Sigmoid colon (tissue), 7 donors: Measurements from ENCODE around the gene SIK3. TPM values are rescaled to one million over a fixed set of nuclear protein-coding genes. Genes with fewer than 3 reads are reported as not detected.
"Not testable (repeated sequence)": the region's sequence is repeated elsewhere in the genome, so short reads cannot be mapped to it uniquely, and the experiment has no call there.

Experiments used
- DNase-seq: peaks from one replicate; pipeline ENCODE4 v3.0.0-alpha.2; 2019
- H3K27ac ChIP-seq, 4 donors: fragments of 200-600 bp; sonication (generic); one replicate each; pipeline ENCODE4 v1.5.1; 2016 to 2019; ENCODE audit warnings: mild to moderate bottlenecking in 1 of 4
- H3K27me3 ChIP-seq, 3 donors: fragments of 200-600 bp; sonication (generic); one replicate each; pipeline ENCODE4 v1.5.1; 2019; ENCODE audit warnings: mild to moderate bottlenecking in 1 of 3
- H3K36me3 ChIP-seq, 4 donors: fragments of 200-600 bp; sonication (generic); one replicate each; pipeline ENCODE4 v1.5.1; 2016 to 2019
- H3K4me1 ChIP-seq, 4 donors: fragments of 200-600 bp; sonication (generic); one replicate each; pipeline ENCODE4 v1.5.1; 2017 to 2019
- H3K4me3 ChIP-seq, 4 donors: fragments of 200-600 bp; sonication (generic); one replicate each; pipeline ENCODE4 v1.5.1; 2017 to 2019; ENCODE audit warnings: mild to moderate bottlenecking in 2 of 4, moderate library complexity in 1 of 4
- H3K9me3 ChIP-seq, 4 donors: fragments of 200-600 bp in 3 of 4; sonication (generic) in 3 of 4; one replicate each; pipeline versions ENCODE4 v1.5.1 to v1.6.1; 2013 to 2019
- CTCF ChIP-seq, 4 experiments: fragments of 450-650 bp in 3 of 4; fragments of 200-600 bp in 1 of 4; IDR thresholded peaks; one replicate each; pipeline ENCODE4 v1.5.1; 2016 to 2019; ENCODE audit warnings: antibody characterized with exemption in 4 of 4, mild to moderate bottlenecking in 3 of 4, moderate library complexity in 2 of 4
- EP300 ChIP-seq, 4 donors: sonication (generic); formaldehyde crosslinking; IDR thresholded peaks; one replicate each; pipeline ENCODE4 v1.6.1; 2017; ENCODE audit warnings: antibody characterized with exemption in 4 of 4
- POLR2A ChIP-seq, 2 donors: fragments of 450-650 bp; IDR thresholded peaks; one replicate each; pipeline ENCODE4 v1.6.1; 2016; ENCODE audit warnings: antibody characterized with exemption in 2 of 2, mild to moderate bottlenecking in 2 of 2, moderate library complexity in 2 of 2
- POLR2AphosphoS5 ChIP-seq, 4 donors: sonication (generic); formaldehyde crosslinking; IDR thresholded peaks; one replicate each; pipeline ENCODE4 v1.6.1; 2017; ENCODE audit warnings: antibody characterized with exemption in 4 of 4
- WGBS, 2 donors: extraction: QIAGEN DNeasy Blood & Tissue Kit; methylation state at CpG; one replicate each; pipeline ENCODE4 v1.1.7; 2013; 5-methylcytosine and 5-hydroxymethylcytosine counted together
- intact Hi-C: fragments of 100-400 bp; cut with DNase I; formaldehyde crosslinking; loops from one replicate; pipeline ENCODE4 v1.15.1; 2023
- polyA plus RNA-seq, 3 donors: library from polyadenylated mRNA; stranded (reverse); fragments of 200-250 nt; gene quantifications; one replicate each; pipeline ENCODE4 v1.2.3, GENCODE V29; 2013
- total RNA-seq, 4 donors: library from RNA; depleted of rRNA; stranded (reverse); fragments of >200 nt; gene quantifications; one replicate each; pipeline ENCODE4 v1.1.0, GENCODE V29; 2016
- donor health status: healthy with polysubstance abuse.
- donor health status: Bipolar disorder and iron deficiency.
- donor health status: healthy.

The SIK3 gene
- total and polyA plus RNA-seq, 7 donors: 5.5 to 53.2 (median 35.3) TPM

- Histone ChIP-seq H3K4me3 (no peak overlapping the region), H3K27me3 (no peaks in the 10 kb centered on the region), H3K36me3 (no peaks in the 10 kb centered on the region), H3K4me1 (peaks cover 0 to 34% (median 26%) of the 10 kb centered on the region in 4 donors), H3K27ac (no peak overlapping the region), H3K9me3 (no peaks in the 10 kb centered on the region)
- TF ChIP-seq CTCF (IDR thresholded peaks at IDR 0.05) (no peak), EP300 (IDR thresholded peaks at IDR 0.05) (no peak), POLR2A (IDR thresholded peaks at IDR 0.05) (no peak), POLR2AphosphoS5 (IDR thresholded peaks at IDR 0.05) (no peak)
- no peak for DNase-seq
- 71 to 74% methylated on average over 6 of the region's 6 CpGs for WGBS, 2 donors
- intact Hi-C loops: no loop called here
These were observed 71.5 kb downstream of the SIK3 start for GRCh38 chr11:117026593-117027330.

GRCh38 chr11:117023707-117024106, 74.5 kb downstream of the SIK3 start:
- H3K4me3 ChIP-seq, intact Hi-C loops, H3K36me3 ChIP-seq, DNase-seq, H3K27me3 ChIP-seq, H3K27ac ChIP-seq, H3K9me3 ChIP-seq: not testable (repeated sequence)
- peaks cover 0 to 44% (median 25%) of the 10 kb centered on the region in 4 donors for H3K4me1 ChIP-seq
- WGBS, 2 donors: 96 to 98% methylated on average over 7 of the region's 7 CpGs

- intact Hi-C loops: no loop called here
- WGBS, 2 donors: 82 to 84% methylated on average over 3 of the region's 3 CpGs
- H3K9me3 ChIP-seq: no peaks in the 10 kb centered on the region
- no peaks in the 10 kb centered on the region for H3K27me3 ChIP-seq
- no peak overlapping the region for H3K27ac ChIP-seq
- no peak overlapping the region for H3K4me3 ChIP-seq
- TF ChIP-seq POLR2AphosphoS5 (IDR thresholded peaks at IDR 0.05): no peak
- no peak for TF ChIP-seq EP300 (IDR thresholded peaks at IDR 0.05)
- TF ChIP-seq POLR2A (IDR thresholded peaks at IDR 0.05): no peak
- no peak for TF ChIP-seq CTCF (IDR thresholded peaks at IDR 0.05)
- no peak for DNase-seq
- H3K4me1 ChIP-seq: peaks cover 0 to 48% (median 25%) of the 10 kb centered on the region in 4 donors
- H3K36me3 ChIP-seq: no peaks in the 10 kb centered on the region
These were observed 75.0 kb downstream of the SIK3 start for GRCh38 chr11:117023178-117023577.

GRCh38 chr11:117022526-117022925, 75.7 kb downstream of the SIK3 start:
- no peak overlapping the region for H3K27ac ChIP-seq
- no peak overlapping the region for H3K4me3 ChIP-seq
- H3K36me3 ChIP-seq: no peaks in the 10 kb centered on the region
- intact Hi-C loops: no loop called here
- H3K27me3 ChIP-seq: no peaks in the 10 kb centered on the region
- H3K9me3 ChIP-seq: no peaks in the 10 kb centered on the region
- no peak for TF ChIP-seq CTCF (IDR thresholded peaks at IDR 0.05)
- no peak for TF ChIP-seq POLR2AphosphoS5 (IDR thresholded peaks at IDR 0.05)
- no peak for TF ChIP-seq EP300 (IDR thresholded peaks at IDR 0.05)
- TF ChIP-seq POLR2A (IDR thresholded peaks at IDR 0.05): no peak
- peaks cover 0 to 49% (median 25%) of the 10 kb centered on the region in 4 donors for H3K4me1 ChIP-seq
- DNase-seq: no peak
- WGBS, 2 donors: 67 to 84% methylated on average over 3 of the region's 3 CpGs

GRCh38 chr11:117020869-117021564, 77.2 kb downstream of the SIK3 start:
- TF ChIP-seq POLR2A (IDR thresholded peaks at IDR 0.05) (no peak), EP300 (IDR thresholded peaks at IDR 0.05) (no peak), CTCF (IDR thresholded peaks at IDR 0.05) (no peak), POLR2AphosphoS5 (IDR thresholded peaks at IDR 0.05) (no peak)
- no peaks in the 10 kb centered on the region for H3K9me3 ChIP-seq
- no peak overlapping the region for H3K27ac ChIP-seq
- H3K36me3 ChIP-seq: no peaks in the 10 kb centered on the region
- intact Hi-C loops: no loop called here
- no peak for DNase-seq
- no peak overlapping the region for H3K4me3 ChIP-seq
- no peaks in the 10 kb centered on the region for H3K27me3 ChIP-seq
- 19 to 65% methylated on average over 6 of the region's 6 CpGs for WGBS, 2 donors
- H3K4me1 ChIP-seq: peaks cover 0 to 49% (median 27%) of the 10 kb centered on the region in 4 donors
